ENCODE results near the gene EMSY. TPM values are rescaled to one million over a fixed set of nuclear protein-coding genes. Genes with fewer than 3 reads are reported as not detected.

EMSY gene
- total RNA-seq, 1 experiment from 2014 or later: 29.3 TPM

- Histone ChIP-seq H2BK120ac (ENCODE audit: low read depth, low read length, poor library complexity, severe bottlenecking) (no peak overlapping the region), H2AK5ac (ENCODE audit: insufficient read length, low read length) (no peak overlapping the region), H2BK5ac (ENCODE audit: insufficient read length, low read length) (no peak overlapping the region), H3K27ac (ENCODE audit: insufficient read length, low read depth, low read length) (no peak overlapping the region), H3K9me3 (ENCODE audit: control insufficient read depth, low read depth, low read length) (no peaks in the 10 kb centered on the region), H3T11ph (ENCODE audit: low read length) (no peak overlapping the region), H2BK12ac (ENCODE audit: insufficient read length, low read depth, low read length) (no peak overlapping the region), H3K4me2 (ENCODE audit: insufficient read depth, insufficient read length, low read length) (no peak overlapping the region), H3K9ac (ENCODE audit: extremely low read depth, insufficient read length, low read length) (no peak overlapping the region), H3K18ac (ENCODE audit: insufficient read length, low read depth, low read length) (no peak overlapping the region), H3K27me3 (ENCODE audit: insufficient read depth, low read length) (no peaks in the 10 kb centered on the region), H3K79me2 (ENCODE audit: insufficient read depth, low read length) (no peaks in the 10 kb centered on the region), H3K79me1 (ENCODE audit: insufficient read depth, low read depth, low read length, poor library complexity, severe bottlenecking) (no peaks in the 10 kb centered on the region), H3K4me1 (ENCODE audit: insufficient read depth, low read length) (no peaks in the 10 kb centered on the region), H2BK15ac (ENCODE audit: low read depth, low read length) (no peak overlapping the region), H2AFZ (ENCODE audit: low read length) (no peak overlapping the region), H4K5ac (ENCODE audit: insufficient read length, low read depth, low read length) (no peak overlapping the region), H4K20me1 (ENCODE audit: control insufficient read depth, insufficient read depth, insufficient read length) (no peaks in the 10 kb centered on the region), H3K23me2 (ENCODE audit: insufficient read length, low read depth, low read length, poor library complexity, severe bottlenecking) (no peaks in the 10 kb centered on the region), H4K91ac (ENCODE audit: insufficient read length, low read depth, low read length) (no peak overlapping the region), H3K4ac (ENCODE audit: low read depth, low read length) (no peak overlapping the region), H4K8ac (replicated peaks; ENCODE audit: insufficient read length, low read depth, low read length) (no peak overlapping the region), H3K23ac (ENCODE audit: insufficient read length, low read depth, low read length) (no peak overlapping the region), H3K14ac (ENCODE audit: insufficient read depth, low read length) (no peak overlapping the region), H2BK20ac (ENCODE audit: low read depth, low read length, poor library complexity, severe bottlenecking) (no peak overlapping the region), H3K56ac (ENCODE audit: insufficient read length, low read depth, low read length) (no peak overlapping the region)
- H3K27me3 Mint-ChIP-seq (ENCODE audit: low read depth): no peaks in the 10 kb centered on the region
- no peak for DNase-seq
- H3K4me1 Mint-ChIP-seq: peaks cover 12 to 14% of the 10 kb centered on the region in 2 experiments
- H3K27ac Mint-ChIP-seq: no peak overlapping the region
- no peak overlapping the region for H3K4me3 Mint-ChIP-seq
- no CpG with 5 or more reads among the region's 2 CpGs for WGBS (ENCODE audit: extremely low coverage, insufficient read length, low lambda C conversion rate)
- no peaks in the 10 kb centered on the region for H3K9me3 Mint-ChIP-seq
- no peak for TF ChIP-seq CTCF (conservative IDR thresholded peaks at IDR 0.05)
- no peaks in the 10 kb centered on the region for H3K36me3 Mint-ChIP-seq (ENCODE audit: insufficient read depth in 1 of 3, low read depth in 3 of 3)
Measured at GRCh38 chr11:76574406-76574805, 129.6 kb downstream of the EMSY start.

Data from H9 (cell line).